BLaER1 (cell line): ENCODE measurements around the gene THEM5.
"Not testable (repeated sequence)": the region's sequence is repeated elsewhere in the genome, so short reads cannot be mapped to it uniquely, and the experiment has no call there.

ENCODE experiments used
- H3K27ac ChIP-seq: shearing (Covaris generic); formaldehyde crosslinking; 2 replicates; pipeline ENCODE4 v1.8.1; 2022
- H3K27me3 ChIP-seq: shearing (Covaris generic); formaldehyde crosslinking; 2 replicates; pipeline ENCODE4 v1.8.1; 2022
- H3K36me3 ChIP-seq: shearing (Covaris generic); formaldehyde crosslinking; 2 replicates; pipeline ENCODE4 v1.8.1; 2022
- H3K4me1 ChIP-seq: shearing (Covaris generic); formaldehyde crosslinking; 2 replicates; pipeline ENCODE4 v1.8.1; 2022
- H3K4me2 ChIP-seq: shearing (Covaris generic); formaldehyde crosslinking; 2 replicates; pipeline ENCODE4 v1.8.1; 2022
- H3K4me3 ChIP-seq: shearing (Covaris generic); formaldehyde crosslinking; 2 replicates; pipeline ENCODE4 v1.8.1; 2022
- H3K9ac ChIP-seq: shearing (Covaris generic); formaldehyde crosslinking; 2 replicates; pipeline ENCODE4 v1.8.1; 2022
- H3K9me3 ChIP-seq: shearing (Covaris generic); formaldehyde crosslinking; 2 replicates; pipeline ENCODE4 v1.8.1; 2022
- H4K20me1 ChIP-seq: shearing (Covaris generic); formaldehyde crosslinking; 2 replicates; pipeline ENCODE4 v1.8.1; 2022
- Cebpa-rat ChIP-seq: shearing (Covaris generic); IDR thresholded peaks from 2 replicates; pipeline ENCODE4 v1.8.1; 2022

Gene THEM5

GRCh38 chr1:151885479-151885878 is 32.0 kb upstream of the THEM5 start:
- TF ChIP-seq Cebpa-rat: no peak
- H3K4me1 ChIP-seq: no peaks in the 10 kb centered on the region
- H3K36me3 ChIP-seq: no peaks in the 10 kb centered on the region
- H3K4me3 ChIP-seq: no peak overlapping the region
- no peak overlapping the region for H3K9ac ChIP-seq
- H3K4me2 ChIP-seq: no peak overlapping the region
- peaks cover 4% of the 10 kb centered on the region; the same call in 1 of the 2 replicates for H3K9me3 ChIP-seq
- no peak overlapping the region for H3K27ac ChIP-seq
- H3K27me3 ChIP-seq: no peaks in the 10 kb centered on the region
- no peaks in the 10 kb centered on the region for H4K20me1 ChIP-seq

GRCh38 chr1:151884879-151885278 is 31.4 kb upstream of the THEM5 start:
- H3K9ac ChIP-seq, H3K4me3 ChIP-seq, H3K27ac ChIP-seq, H3K36me3 ChIP-seq, H3K9me3 ChIP-seq, H3K4me1 ChIP-seq, H4K20me1 ChIP-seq, H3K27me3 ChIP-seq, H3K4me2 ChIP-seq: not testable (repeated sequence)

GRCh38 chr1:151884445-151884844 is 30.9 kb upstream of the THEM5 start:
- not testable (repeated sequence) for H4K20me1 ChIP-seq, H3K27ac ChIP-seq, H3K4me2 ChIP-seq, H3K9me3 ChIP-seq, H3K4me3 ChIP-seq, H3K4me1 ChIP-seq, H3K36me3 ChIP-seq, H3K27me3 ChIP-seq, H3K9ac ChIP-seq

- H3K36me3 ChIP-seq, H3K27ac ChIP-seq, H3K9ac ChIP-seq, H3K27me3 ChIP-seq, H3K9me3 ChIP-seq, H3K4me3 ChIP-seq, H4K20me1 ChIP-seq, H3K4me2 ChIP-seq, H3K4me1 ChIP-seq: not testable (repeated sequence)
Observed at GRCh38 chr1:151883898-151884297, 30.4 kb upstream of the THEM5 start.

- H3K4me3 ChIP-seq, H3K27ac ChIP-seq, H3K4me1 ChIP-seq, H3K9me3 ChIP-seq, H3K4me2 ChIP-seq, H3K27me3 ChIP-seq, H3K9ac ChIP-seq, H3K36me3 ChIP-seq, H4K20me1 ChIP-seq: not testable (repeated sequence)
Observed at GRCh38 chr1:151882918-151883317, 29.4 kb upstream of the THEM5 start.

GRCh38 chr1:151882466-151882865 is 29.0 kb upstream of the THEM5 start:
- Histone ChIP-seq H3K36me3 (no peaks in the 10 kb centered on the region), H3K27me3 (no peaks in the 10 kb centered on the region), H3K9ac (no peak overlapping the region), H3K4me1 (no peaks in the 10 kb centered on the region), H4K20me1 (no peaks in the 10 kb centered on the region), H3K4me3 (no peak overlapping the region), H3K9me3 (peaks cover 4% of the 10 kb centered on the region; the same call in 1 of the 2 replicates), H3K27ac (no peak overlapping the region), H3K4me2 (no peak overlapping the region)
- no peak for TF ChIP-seq Cebpa-rat

- no peaks in the 10 kb centered on the region for H3K9me3 ChIP-seq
- H3K27ac ChIP-seq: no peak overlapping the region
- H3K4me1 ChIP-seq: no peaks in the 10 kb centered on the region
- no peak for TF ChIP-seq Cebpa-rat
- H3K9ac ChIP-seq: no peak overlapping the region
- H3K4me3 ChIP-seq: no peak overlapping the region
- no peak overlapping the region for H3K4me2 ChIP-seq
- H3K36me3 ChIP-seq: no peaks in the 10 kb centered on the region
- no peaks in the 10 kb centered on the region for H4K20me1 ChIP-seq
- no peaks in the 10 kb centered on the region for H3K27me3 ChIP-seq
Observed at GRCh38 chr1:151881479-151881878, 28.0 kb upstream of the THEM5 start.

- no peak overlapping the region for H3K9ac ChIP-seq
- H3K27me3 ChIP-seq: no peaks in the 10 kb centered on the region
- H3K36me3 ChIP-seq: no peaks in the 10 kb centered on the region
- no peak overlapping the region for H3K27ac ChIP-seq
- H3K4me2 ChIP-seq: no peak overlapping the region
- H3K9me3 ChIP-seq: no peaks in the 10 kb centered on the region
- H3K4me1 ChIP-seq: peaks cover 18% of the 10 kb centered on the region
- TF ChIP-seq Cebpa-rat: no peak
- H4K20me1 ChIP-seq: no peaks in the 10 kb centered on the region
- H3K4me3 ChIP-seq: no peak overlapping the region
Observed at GRCh38 chr1:151875419-151876097, 22.0 kb upstream of the THEM5 start.

- H3K9me3 ChIP-seq, H4K20me1 ChIP-seq, H3K27ac ChIP-seq, H3K9ac ChIP-seq, H3K4me3 ChIP-seq, H3K36me3 ChIP-seq, H3K27me3 ChIP-seq: not testable (repeated sequence)
- peak overlapping the region; percentile 66 for H3K4me2 ChIP-seq
- H3K4me1 ChIP-seq: peaks cover 18% of the 10 kb centered on the region
Observed at GRCh38 chr1:151872776-151873175, 19.3 kb upstream of the THEM5 start.

GRCh38 chr1:151871284-151872030 is 17.9 kb upstream of the THEM5 start:
- Histone ChIP-seq H3K4me2 (no peak overlapping the region), H4K20me1 (no peaks in the 10 kb centered on the region), H3K4me3 (no peak overlapping the region), H3K27me3 (no peaks in the 10 kb centered on the region), H3K4me1 (peaks cover 18% of the 10 kb centered on the region), H3K9me3 (no peaks in the 10 kb centered on the region), H3K27ac (no peak overlapping the region), H3K9ac (no peak overlapping the region), H3K36me3 (no peaks in the 10 kb centered on the region)
- no peak for TF ChIP-seq Cebpa-rat

GRCh38 chr1:151868486-151868885 is 15.0 kb upstream of the THEM5 start:
- TF ChIP-seq Cebpa-rat: no peak
- Histone ChIP-seq H3K4me3 (no peak overlapping the region), H3K9ac (no peak overlapping the region), H3K27me3 (no peaks in the 10 kb centered on the region), H3K36me3 (no peaks in the 10 kb centered on the region), H3K9me3 (no peaks in the 10 kb centered on the region), H4K20me1 (no peaks in the 10 kb centered on the region), H3K4me2 (no peak overlapping the region), H3K4me1 (peaks cover 12% of the 10 kb centered on the region), H3K27ac (no peak overlapping the region)
